Measurements from ENCODE around the gene ZNF490. TPM values are rescaled to one million over a fixed set of nuclear protein-coding genes. Genes with fewer than 3 reads are reported as not detected.

The ZNF490 gene
- 2.1 and 3.1 TPM in 2 replicates for polyA plus RNA-seq

GRCh38 chr19:12610540-12611360 lies at the start of gene ZNF490, which contains the start of gene ZNF791:
Gene ZNF490, minus strand, starts transcription at chr19:12610813. Its CDS starts 133 bp downstream, at chr19:12610680.
Gene ZNF791, plus strand, starts transcription at chr19:12610920. Its CDS starts 160 bp downstream, at chr19:12611080.

GRCh38 chr19:12551060-12551832 lies 59.4 kb downstream of the ZNF490 start, which contains the start of gene ZNF564:
Gene ZNF564, minus strand, starts transcription at chr19:12551482. Its CDS starts 150 bp downstream, at chr19:12551332.

Other genes with a start within 250 kb of the ZNF490 start
- gene ZNF442, start 245.1 kb downstream of the ZNF490 start, polyA plus RNA-seq = 0.27 and 1.5 TPM in 2 replicates
- gene ZNF799, start 209.5 kb downstream of the ZNF490 start, polyA plus RNA-seq = 1.3 and 3.7 TPM in 2 replicates
- 3.9 and 5.5 TPM in 2 replicates for gene ZNF443, start 169.8 kb downstream of the ZNF490 start, polyA plus RNA-seq
- gene ZNF709, start 126.0 kb downstream of the ZNF490 start, polyA plus RNA-seq = 2.4 and 4.3 TPM in 2 replicates
- gene ZNF564, start 59.3 kb downstream of the ZNF490 start, polyA plus RNA-seq = 1.0 and 4.2 TPM in 2 replicates
- gene ZNF791, start 107 bp upstream of the ZNF490 start, polyA plus RNA-seq = 11.3 and 13.7 TPM in 2 replicates
- 2.5 TPM in 1 of 2 replicates, not detected in the other for gene MAN2B1, start 55.9 kb upstream of the ZNF490 start, polyA plus RNA-seq
- 15.0 and 22.2 TPM in 2 replicates for gene WDR83, start 56.0 kb upstream of the ZNF490 start, polyA plus RNA-seq
- 54.0 and 71.6 TPM in 2 replicates for gene DHPS, start 71.1 kb upstream of the ZNF490 start, polyA plus RNA-seq
- gene GNG14, start 77.2 kb upstream of the ZNF490 start, polyA plus RNA-seq = not detected in 2 replicates
- gene FBXW9, start 85.8 kb upstream of the ZNF490 start, polyA plus RNA-seq = 0.31 and 0.50 TPM in 2 replicates
- gene TNPO2, start 113.1 kb upstream of the ZNF490 start, polyA plus RNA-seq = 31.5 and 39.0 TPM in 2 replicates
- gene TRIR, start 123.9 kb upstream of the ZNF490 start, polyA plus RNA-seq = 64.1 and 73.9 TPM in 2 replicates
- gene GET3, start 126.7 kb upstream of the ZNF490 start, polyA plus RNA-seq = 20.2 and 38.0 TPM in 2 replicates
- gene BEST2, start 141.0 kb upstream of the ZNF490 start, polyA plus RNA-seq = not detected in 2 replicates
- gene HOOK2, start 164.7 kb upstream of the ZNF490 start, polyA plus RNA-seq = 16.2 and 27.2 TPM in 2 replicates
- 1.1 TPM in 1 of 2 replicates, not detected in the other for gene JUNB, start 180.7 kb upstream of the ZNF490 start, polyA plus RNA-seq
- 1,541 and 1,786 TPM in 2 replicates for gene PRDX2, start 191.0 kb upstream of the ZNF490 start, polyA plus RNA-seq
- 3.0 TPM in 1 of 2 replicates, not detected in the other for gene THSD8, start 191.3 kb upstream of the ZNF490 start, polyA plus RNA-seq
- gene RNASEH2A, start 195.8 kb upstream of the ZNF490 start, polyA plus RNA-seq = 0.42 and 6.5 TPM in 2 replicates
- 8.2 TPM in 1 of 2 replicates, not detected in the other for gene RTBDN, start 223.8 kb upstream of the ZNF490 start, polyA plus RNA-seq
- 2.5 and 5.0 TPM in 2 replicates for gene MAST1, start 227.7 kb upstream of the ZNF490 start, polyA plus RNA-seq

Measured in Purkinje cell (primary cell).